SJSA1 (cell line): ENCODE data around the gene EPB41L2. TPM values are rescaled to one million over a fixed set of nuclear protein-coding genes. Genes with fewer than 3 reads are reported as not detected.

Source experiments
- DNase-seq, 2 experiments: peaks; one replicate each; pipeline ENCODE4 v3.0.0-alpha.2; 2015 to 2020; ENCODE audit warnings: low spot score in 2 of 2, low read depth in 1 of 2
- H3K27ac ChIP-seq: fragments of 250-450 bp; sonication (Bioruptor Pico); 2 replicates; pipeline ENCODE4 v1.5.1; 2020; ENCODE audit warnings: mild to moderate bottlenecking, moderate library complexity
- H3K27me3 ChIP-seq: fragments of 250-450 bp; sonication (Bioruptor Pico); replicated peaks from 2 replicates; pipeline ENCODE4 v1.5.1; 2020; ENCODE audit warnings: mild to moderate bottlenecking, moderate library complexity
- H3K36me3 ChIP-seq: fragments of 250-450 bp; sonication (Bioruptor Pico); 2 replicates; pipeline ENCODE4 v1.5.1; 2020; ENCODE audit warnings: mild to moderate bottlenecking
- H3K4me1 ChIP-seq: fragments of 250-450 bp; sonication (Bioruptor Pico); replicated peaks from 2 replicates; pipeline ENCODE4 v1.6.1; 2021; ENCODE audit warnings: mild to moderate bottlenecking
- H3K4me3 ChIP-seq: fragments of 250-450 bp; sonication (Bioruptor Pico); 2 replicates; pipeline ENCODE4 v1.5.1; 2020; ENCODE audit warnings: mild to moderate bottlenecking
- H3K9me3 ChIP-seq: fragments of 250-450 bp; sonication (Bioruptor Pico); replicated peaks from 2 replicates; pipeline ENCODE4 v1.5.1; 2020; ENCODE audit warnings: mild to moderate bottlenecking
- total RNA-seq: library from RNA; depleted of rRNA; stranded (reverse); fragments of >200 nt; shearing (Covaris generic); gene quantifications from 2 replicates; pipeline ENCODE4 v1.2.3, GENCODE V29; 2014

The EPB41L2 gene
- total RNA-seq, 1 experiment from 2014 or later: 73.6 TPM

GRCh38 chr6:130872250-130873095 is 190.6 kb downstream of the EPB41L2 start:
- H3K27ac ChIP-seq: no peak overlapping the region
- DNase-seq: peak; percentile 41 to 66
- H3K4me3 ChIP-seq: no peak overlapping the region
- no peaks in the 10 kb centered on the region for H3K27me3 ChIP-seq
- no peaks in the 10 kb centered on the region for H3K9me3 ChIP-seq
- peaks cover 24% of the 10 kb centered on the region for H3K36me3 ChIP-seq
- no peaks in the 10 kb centered on the region for H3K4me1 ChIP-seq

GRCh38 chr6:130870179-130870880 is 192.7 kb downstream of the EPB41L2 start:
- Histone ChIP-seq H3K4me1 (no peaks in the 10 kb centered on the region), H3K9me3 (no peaks in the 10 kb centered on the region), H3K4me3 (no peak overlapping the region), H3K27me3 (no peaks in the 10 kb centered on the region), H3K27ac (no peak overlapping the region), H3K36me3 (peaks cover 41% of the 10 kb centered on the region)
- DNase-seq: no peak

GRCh38 chr6:130869681-130870080 is 193.4 kb downstream of the EPB41L2 start:
- H3K36me3 ChIP-seq: peaks cover 46% of the 10 kb centered on the region
- H3K4me3 ChIP-seq: no peak overlapping the region
- no peaks in the 10 kb centered on the region for H3K27me3 ChIP-seq
- DNase-seq: no peak
- H3K9me3 ChIP-seq: no peaks in the 10 kb centered on the region
- H3K27ac ChIP-seq: no peak overlapping the region
- no peaks in the 10 kb centered on the region for H3K4me1 ChIP-seq

GRCh38 chr6:130865793-130866192 is 197.3 kb downstream of the EPB41L2 start:
- H3K27ac ChIP-seq: no peak overlapping the region
- no peak overlapping the region for H3K4me3 ChIP-seq
- no peaks in the 10 kb centered on the region for H3K27me3 ChIP-seq
- DNase-seq: no peak
- no peaks in the 10 kb centered on the region for H3K4me1 ChIP-seq
- peaks cover 72% of the 10 kb centered on the region for H3K36me3 ChIP-seq
- no peaks in the 10 kb centered on the region for H3K9me3 ChIP-seq

- DNase-seq: no peak
- Histone ChIP-seq H3K9me3 (no peaks in the 10 kb centered on the region), H3K36me3 (peaks cover 67% of the 10 kb centered on the region), H3K27me3 (no peaks in the 10 kb centered on the region), H3K4me3 (no peak overlapping the region), H3K27ac (no peak overlapping the region), H3K4me1 (no peaks in the 10 kb centered on the region)
These were observed 198.7 kb downstream of the EPB41L2 start for GRCh38 chr6:130864344-130864743.

GRCh38 chr6:130863415-130864230 is 199.4 kb downstream of the EPB41L2 start:
- Histone ChIP-seq H3K36me3 (peaks cover 66% of the 10 kb centered on the region), H3K4me1 (no peaks in the 10 kb centered on the region), H3K9me3 (no peaks in the 10 kb centered on the region), H3K27ac (no peak overlapping the region), H3K4me3 (no peak overlapping the region), H3K27me3 (no peaks in the 10 kb centered on the region)
- DNase-seq: no peak

- Histone ChIP-seq H3K27me3 (no peaks in the 10 kb centered on the region), H3K36me3 (peaks cover 76% of the 10 kb centered on the region), H3K9me3 (no peaks in the 10 kb centered on the region), H3K27ac (no peak overlapping the region), H3K4me1 (no peaks in the 10 kb centered on the region), H3K4me3 (no peak overlapping the region)
- DNase-seq: no peak
These were observed 200.7 kb downstream of the EPB41L2 start for GRCh38 chr6:130862370-130862769.

GRCh38 chr6:130859161-130859867 is 203.7 kb downstream of the EPB41L2 start:
- Histone ChIP-seq H3K27ac (no peak overlapping the region), H3K4me1 (peaks cover 2% of the 10 kb centered on the region), H3K36me3 (peaks cover 62% of the 10 kb centered on the region), H3K9me3 (no peaks in the 10 kb centered on the region), H3K27me3 (no peaks in the 10 kb centered on the region), H3K4me3 (no peak overlapping the region)
- DNase-seq: no peak

GRCh38 chr6:130858498-130859160 is 204.4 kb downstream of the EPB41L2 start:
- Histone ChIP-seq H3K9me3 (no peaks in the 10 kb centered on the region), H3K27me3 (no peaks in the 10 kb centered on the region), H3K27ac (no peak overlapping the region), H3K4me1 (peaks cover 8% of the 10 kb centered on the region), H3K36me3 (peaks cover 59% of the 10 kb centered on the region), H3K4me3 (no peak overlapping the region)
- DNase-seq: no peak

- no peaks in the 10 kb centered on the region for H3K9me3 ChIP-seq
- DNase-seq: no peak
- no peaks in the 10 kb centered on the region for H3K27me3 ChIP-seq
- peaks cover 59% of the 10 kb centered on the region for H3K36me3 ChIP-seq
- H3K4me3 ChIP-seq: no peak overlapping the region
- peaks cover 14% of the 10 kb centered on the region for H3K4me1 ChIP-seq
- H3K27ac ChIP-seq: no peak overlapping the region
These were observed 205.0 kb downstream of the EPB41L2 start for GRCh38 chr6:130858054-130858453.

GRCh38 chr6:130853555-130854183 is 209.4 kb downstream of the EPB41L2 start:
- H3K27ac ChIP-seq: no peak overlapping the region
- no peaks in the 10 kb centered on the region for H3K9me3 ChIP-seq
- DNase-seq: peak in 1 of 2 experiments; percentile 26
- no peaks in the 10 kb centered on the region for H3K27me3 ChIP-seq
- no peak overlapping the region for H3K4me3 ChIP-seq
- H3K36me3 ChIP-seq: peaks cover 51% of the 10 kb centered on the region
- H3K4me1 ChIP-seq: peaks cover 19% of the 10 kb centered on the region

- no peaks in the 10 kb centered on the region for H3K27me3 ChIP-seq
- peaks cover 44% of the 10 kb centered on the region for H3K36me3 ChIP-seq
- H3K9me3 ChIP-seq: no peaks in the 10 kb centered on the region
- 0 out of 2 replicates have a peak overlapping the region, but pooled peaks have one; percentile 7 for H3K27ac ChIP-seq
- DNase-seq: peak in 1 of 2 experiments; percentile 31
- H3K4me1 ChIP-seq: peaks cover 19% of the 10 kb centered on the region
- H3K4me3 ChIP-seq: no peak overlapping the region
These were observed 210.0 kb downstream of the EPB41L2 start for GRCh38 chr6:130852844-130853554.
